GM23338 (cell line): ENCODE results near the gene GPR78. TPM values are rescaled to one million over a fixed set of nuclear protein-coding genes. Genes with fewer than 3 reads are reported as not detected.

Experiments
- ATAC-seq: fragments of 200-7000 bp; cut with Tn5 transposase; 3 replicates; pipeline ENCODE4 v1.9.1; 2020
- DNase-seq: peaks from one replicate; pipeline ENCODE4 v3.0.0-alpha.2; 2015; ENCODE audit warnings: low spot score
- H2AFZ ChIP-seq: fragments of 200-600 bp; sonication (generic); 2 replicates; pipeline ENCODE4 v1.8.0; 2016; ENCODE audit warnings: antibody characterized with exemption, mild to moderate bottlenecking, moderate library complexity
- H3F3A ChIP-seq: fragments of 200-600 bp; sonication (generic); replicated peaks from 2 replicates; pipeline ENCODE4 v1.8.0; 2017; ENCODE audit warnings: antibody characterized with exemption, mixed run types, low read depth
- H3K27ac ChIP-seq: fragments of 200-600 bp; sonication (generic); 2 replicates; pipeline ENCODE4 v1.6.1; 2016; ENCODE audit warnings: low read depth
- H3K27me3 ChIP-seq: fragments of 200-600 bp; sonication (generic); 2 replicates; pipeline ENCODE4 v1.8.0; 2016; ENCODE audit warnings: mild to moderate bottlenecking, mixed run types, moderate library complexity; ENCODE audit not compliant: insufficient read depth
- H3K36me3 ChIP-seq: fragments of 200-600 bp; sonication (generic); 2 replicates; pipeline ENCODE4 v1.8.0; 2016; ENCODE audit warnings: mild to moderate bottlenecking; ENCODE audit not compliant: insufficient read depth
- H3K4me1 ChIP-seq: fragments of 200-600 bp; sonication (generic); 2 replicates; pipeline ENCODE4 v1.8.0; 2016; ENCODE audit warnings: mild to moderate bottlenecking, moderate library complexity; ENCODE audit not compliant: insufficient read depth
- H3K4me2 ChIP-seq: fragments of 200-600 bp; sonication (generic); 2 replicates; pipeline ENCODE4 v1.7.1; 2017; ENCODE audit warnings: mixed run types
- H3K4me3 ChIP-seq: fragments of 200-600 bp; sonication (generic); 2 replicates; pipeline ENCODE4 v1.6.1; 2016; ENCODE audit warnings: mixed run types
- H3K79me2 ChIP-seq: fragments of 200-600 bp; sonication (generic); replicated peaks from 2 replicates; pipeline ENCODE4 v1.8.0; 2017; ENCODE audit warnings: mild to moderate bottlenecking; ENCODE audit not compliant: insufficient read depth
- H3K9me2 ChIP-seq: fragments of 200-600 bp; sonication (generic); 2 replicates; pipeline ENCODE4 v1.8.0; 2017; ENCODE audit not compliant: insufficient read depth
- H4K20me1 ChIP-seq: fragments of 200-600 bp; sonication (generic); replicated peaks from 2 replicates; pipeline ENCODE4 v1.8.0; 2017; ENCODE audit warnings: mild to moderate bottlenecking; ENCODE audit not compliant: insufficient read depth
- H3K27ac Mint-ChIP-seq: 2 replicates; pipeline ENCODE4 v1.8.0; 2020; ENCODE audit warnings: inconsistent platforms, mild to moderate bottlenecking, moderate library complexity, mixed read lengths
- H3K27me3 Mint-ChIP-seq: 3 replicates; pipeline ENCODE4 v1.8.0; 2022; ENCODE audit warnings: low read depth, mild to moderate bottlenecking, moderate library complexity, mixed read lengths, inconsistent platforms; ENCODE audit not compliant: insufficient read depth, poor library complexity
- H3K36me3 Mint-ChIP-seq: 3 replicates; pipeline ENCODE4 v1.8.0; 2021; ENCODE audit warnings: low read depth, mild to moderate bottlenecking, inconsistent platforms, moderate library complexity, mixed read lengths
- H3K4me1 Mint-ChIP-seq: 3 replicates; pipeline ENCODE4 v1.8.0; 2020; ENCODE audit warnings: mild to moderate bottlenecking, inconsistent platforms, mixed read lengths
- H3K4me3 Mint-ChIP-seq: 3 replicates; pipeline ENCODE4 v1.8.0; 2021; ENCODE audit warnings: moderate library complexity, mild to moderate bottlenecking, inconsistent platforms, mixed read lengths
- H3K9me3 Mint-ChIP-seq: 3 replicates; pipeline ENCODE4 v1.8.0; 2020; ENCODE audit warnings: moderate library complexity, mild to moderate bottlenecking, inconsistent platforms, mixed read lengths
- CREB1 ChIP-seq: fragments of 250-450 bp; sonication (Bioruptor Pico); IDR thresholded peaks from 2 replicates; pipeline ENCODE4 v1.5.0; 2020; ENCODE audit warnings: low read depth, mild to moderate bottlenecking, moderate library complexity
- CTCF ChIP-seq, 2 experiments: fragments of 200-600 bp in 1 of 2; sonication (generic) in 1 of 2; conservative IDR thresholded peaks; 2 replicates each; pipeline versions ENCODE4 v1.5.1 to v1.6.1; 2016 to 2017; ENCODE audit warnings: antibody characterized with exemption in 2 of 2, low read depth in 2 of 2, mild to moderate bottlenecking in 2 of 2, moderate library complexity in 1 of 2
- ETS1 ChIP-seq: IDR thresholded peaks from 2 replicates; pipeline ENCODE4 v1.6.1; 2016; ENCODE audit warnings: antibody characterized with exemption
- EZH2 ChIP-seq: fragments of 200-600 bp; sonication (generic); IDR thresholded peaks from one replicate; pipeline ENCODE4 v1.8.0; 2017; ENCODE audit warnings: antibody characterized with exemption, mild to moderate bottlenecking, low read depth; ENCODE audit not compliant: unreplicated experiment
- EZH2phosphoT487 ChIP-seq: fragments of 200-600 bp; sonication (generic); IDR thresholded peaks from one replicate; pipeline ENCODE4 v1.8.1; 2018; ENCODE audit warnings: antibody characterized with exemption; ENCODE audit not compliant: unreplicated experiment
- JUNB ChIP-seq: IDR thresholded peaks from one replicate; pipeline ENCODE4 v1.6.1; 2016; ENCODE audit warnings: antibody characterized with exemption; ENCODE audit not compliant: unreplicated experiment
- NANOG ChIP-seq: IDR thresholded peaks from 2 replicates; pipeline ENCODE4 v1.6.1; 2016; ENCODE audit warnings: antibody characterized with exemption, borderline replicate concordance
- POLR2AphosphoS5 ChIP-seq: IDR thresholded peaks from 2 replicates; pipeline ENCODE4 v1.6.1; 2016; ENCODE audit warnings: antibody characterized with exemption, low read depth
- REST ChIP-seq: IDR thresholded peaks from one replicate; pipeline ENCODE4 v1.6.1; 2018; ENCODE audit warnings: antibody characterized with exemption; ENCODE audit not compliant: unreplicated experiment
- STAT1 ChIP-seq: IDR thresholded peaks from one replicate; pipeline ENCODE4 v1.6.1; 2016; ENCODE audit warnings: antibody characterized with exemption; ENCODE audit not compliant: unreplicated experiment
- ZNF114 ChIP-seq: fragments of 250-450 bp; sonication (Bioruptor Pico); IDR thresholded peaks from 2 replicates; pipeline ENCODE4 v1.5.0; 2020; ENCODE audit warnings: mild to moderate bottlenecking, moderate library complexity
- ZNF331 ChIP-seq: fragments of 250-450 bp; sonication (Bioruptor Pico); IDR thresholded peaks from 2 replicates; pipeline ENCODE4 v1.5.0; 2020; ENCODE audit warnings: low read depth, mild to moderate bottlenecking, moderate library complexity
- ZNF462 ChIP-seq: fragments of 250-450 bp; sonication (Bioruptor Pico); IDR thresholded peaks from 2 replicates; pipeline ENCODE4 v1.5.0; 2020; ENCODE audit warnings: mild to moderate bottlenecking, moderate library complexity
- polyA plus RNA-seq: library from polyadenylated mRNA; unstranded; fragments of >200 nt; fragmentation: Nextera tagmentation; extraction: Ambion mirVana; gene quantifications from 2 replicates; pipeline ENCODE4 v1.2.1, GENCODE V29; 2016
- total RNA-seq: library from RNA; depleted of rRNA; stranded (reverse); fragments of >200 nt; shearing (Covaris generic); gene quantifications from 2 replicates; pipeline ENCODE4 v1.2.3, GENCODE V29; 2014

Gene GPR78
- total and polyA plus RNA-seq, 2 experiments from 2014 or later: 0.82 to 2.7 TPM

GRCh38 chr4:8556341-8557150 lies 23.6 kb upstream of the GPR78 start:
- Histone ChIP-seq H3K4me3 (no peak overlapping the region), H3K36me3 (no peaks in the 10 kb centered on the region), H3F3A (no peaks in the 10 kb centered on the region), H3K9me2 (no peaks in the 10 kb centered on the region), H3K79me2 (no peaks in the 10 kb centered on the region), H2AFZ (no peak overlapping the region), H3K27me3 (no peaks in the 10 kb centered on the region), H4K20me1 (no peaks in the 10 kb centered on the region), H3K27ac (no peak overlapping the region), H3K4me2 (no peak overlapping the region), H3K4me1 (peaks cover 8% of the 10 kb centered on the region; the same call in 1 of the 2 replicates)
- TF ChIP-seq EZH2 (no peak), CTCF (conservative IDR thresholded peaks at IDR 0.05; ENCODE audit: low read depth in 2 of 2) (no peak), ZNF331 (CRISPR knock-in tag) (no peak), STAT1 (no peak), REST (no peak), POLR2AphosphoS5 (no peak), ETS1 (no peak), EZH2phosphoT487 (no peak), ZNF114 (no peak), NANOG (no peak), CREB1 (CRISPR knock-in tag) (no peak), JUNB (no peak), ZNF462 (CRISPR knock-in tag) (no peak)
- H3K4me3 Mint-ChIP-seq: no peak overlapping the region
- DNase-seq: no peak
- peaks cover 24% of the 10 kb centered on the region for H3K4me1 Mint-ChIP-seq
- no peak for ATAC-seq
- no peaks in the 10 kb centered on the region; the same call in 1 of the 3 replicates for H3K9me3 Mint-ChIP-seq
- no peaks in the 10 kb centered on the region; the same call in 2 of the 3 replicates for H3K36me3 Mint-ChIP-seq
- H3K27ac Mint-ChIP-seq: no peak overlapping the region
- H3K27me3 Mint-ChIP-seq: peaks cover 22% of the 10 kb centered on the region
